T-helper 22 cell (primary cell): Measurements from ENCODE around the gene PLCL2.
"Not testable (repeated sequence)": the region's sequence is repeated elsewhere in the genome, so short reads cannot be mapped to it uniquely, and the experiment has no call there.

ENCODE experiments used
- DNase-seq: peaks from one replicate; pipeline ENCODE4 v3.0.0-alpha.2; 2020; ENCODE audit warnings: low read depth

Gene PLCL2

DNA sequence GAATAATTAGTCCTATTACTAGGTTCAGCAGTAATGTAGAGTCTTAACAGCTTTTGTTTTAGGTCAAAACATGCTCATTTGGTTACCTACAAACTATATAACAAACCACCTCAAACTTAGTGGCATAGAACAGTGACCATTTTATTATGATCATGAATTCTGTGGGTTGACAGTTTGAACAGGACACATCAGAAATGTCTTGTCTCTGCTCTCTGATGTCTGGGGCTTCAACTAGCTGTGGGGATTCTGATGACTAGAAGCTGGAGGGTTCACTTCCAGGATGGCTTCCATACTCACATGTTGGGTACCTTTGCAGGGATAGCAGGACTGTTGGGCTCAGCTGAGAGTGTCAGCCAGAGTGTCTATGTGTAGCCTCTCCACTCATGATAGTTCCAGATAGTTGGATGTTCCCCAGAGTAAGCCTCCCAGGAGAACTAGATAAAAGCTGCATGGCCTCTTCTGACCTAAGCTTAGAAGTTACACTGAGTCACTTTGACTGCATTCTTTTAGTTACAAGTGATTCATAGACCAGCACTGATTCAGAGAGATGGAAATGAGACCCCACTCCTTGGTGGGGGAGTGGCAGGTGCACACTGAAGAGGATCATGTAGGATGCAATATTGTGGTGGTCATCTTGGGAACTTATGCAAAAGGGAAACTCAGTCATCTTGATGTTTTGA, 32.6 kb downstream of the PLCL2 start:
- no peak for DNase-seq

DNA sequence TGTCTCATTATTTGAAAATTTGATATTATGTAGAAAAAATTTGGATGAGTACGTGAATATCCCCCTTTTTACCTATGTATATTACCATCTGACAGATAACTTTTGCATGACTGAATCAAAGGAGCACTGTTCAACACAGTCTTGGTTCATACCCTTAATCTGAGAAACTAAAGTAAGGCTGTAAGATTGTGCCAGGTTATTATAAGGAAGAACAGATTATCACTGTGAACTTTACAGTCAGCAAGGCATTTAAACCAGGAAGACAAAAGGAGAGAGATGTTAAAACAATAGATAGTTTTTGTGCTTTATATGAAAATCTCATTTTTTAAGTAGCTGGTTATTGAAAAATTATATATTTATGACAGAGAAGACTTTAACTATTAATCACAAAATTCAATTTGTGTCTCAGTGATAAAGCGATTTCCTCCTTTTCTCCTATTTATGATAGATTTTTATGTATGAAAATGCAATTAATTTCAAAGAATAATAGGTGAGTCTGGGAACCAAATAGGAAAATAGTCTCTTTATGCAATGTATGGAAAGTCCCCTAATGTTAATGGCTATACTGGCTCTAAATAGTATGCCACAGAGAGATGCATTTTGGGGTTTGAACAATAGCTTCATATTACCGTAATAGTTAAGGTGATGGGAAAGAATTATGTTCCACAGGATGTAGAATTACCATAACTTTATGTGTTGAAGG, 33.4 kb downstream of the PLCL2 start:
- DNase-seq, result no peak

DNA sequence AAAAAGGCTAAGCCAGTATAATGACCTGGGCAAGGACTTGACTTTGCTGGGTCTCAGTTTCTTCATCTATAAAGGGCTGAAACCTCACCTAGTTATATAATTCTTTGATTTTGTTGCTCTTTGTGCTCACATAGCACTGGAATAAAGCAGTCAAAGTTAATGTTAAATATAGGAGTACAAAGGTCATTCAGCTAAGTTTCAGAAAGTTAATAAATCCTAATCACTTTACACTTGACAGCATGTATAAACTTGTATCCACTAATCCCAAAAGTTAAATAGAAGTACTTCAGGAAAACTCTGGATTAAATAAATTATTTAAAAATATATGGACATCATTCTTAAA, 33.9 kb downstream of the PLCL2 start:
- no peak for DNase-seq

DNA sequence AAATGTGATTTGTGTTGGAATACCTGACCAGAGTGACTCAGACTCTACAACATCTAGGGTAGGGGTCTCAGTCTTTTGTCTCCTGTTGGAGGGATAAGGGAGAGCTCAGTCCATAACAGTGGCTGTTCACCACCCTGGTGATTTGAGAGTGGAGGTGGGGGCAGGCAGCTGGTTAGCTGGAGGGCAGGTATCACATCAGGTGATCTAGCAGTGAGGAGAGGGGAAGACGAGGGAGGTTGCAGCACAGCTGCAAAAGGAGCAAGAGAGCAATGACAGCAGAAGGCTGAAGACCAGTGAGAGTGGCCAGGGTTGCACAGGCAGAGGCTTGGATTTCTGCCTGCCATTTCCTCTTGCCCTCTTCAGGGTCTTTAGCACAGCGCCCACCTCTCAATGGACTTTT, 38.4 kb downstream of the PLCL2 start:
- DNase-seq, result no peak

DNA sequence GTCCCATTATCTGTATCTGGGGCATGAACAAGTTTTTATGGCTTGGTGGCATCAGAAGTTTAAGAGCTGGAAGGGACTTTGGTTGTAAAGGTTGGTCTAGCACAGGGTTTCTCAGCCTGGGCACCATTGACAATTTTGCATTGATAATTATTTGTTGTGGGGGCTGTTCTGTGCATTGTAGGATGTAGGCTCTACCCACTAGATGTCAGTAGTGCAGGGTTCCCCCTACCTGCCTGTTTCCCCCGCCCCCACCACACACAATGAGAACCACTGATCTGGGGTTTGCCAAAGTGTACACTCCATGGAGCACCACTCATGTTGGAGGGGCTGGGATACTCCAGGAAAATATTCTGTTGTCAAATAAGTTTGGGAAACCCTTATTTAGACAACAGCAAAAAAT, 42.7 kb downstream of the PLCL2 start:
- DNase-seq, result no peak

GRCh38 chr3:16928386-16929132, 43.8 kb downstream of the PLCL2 start:
- DNase-seq, result no peak

DNA sequence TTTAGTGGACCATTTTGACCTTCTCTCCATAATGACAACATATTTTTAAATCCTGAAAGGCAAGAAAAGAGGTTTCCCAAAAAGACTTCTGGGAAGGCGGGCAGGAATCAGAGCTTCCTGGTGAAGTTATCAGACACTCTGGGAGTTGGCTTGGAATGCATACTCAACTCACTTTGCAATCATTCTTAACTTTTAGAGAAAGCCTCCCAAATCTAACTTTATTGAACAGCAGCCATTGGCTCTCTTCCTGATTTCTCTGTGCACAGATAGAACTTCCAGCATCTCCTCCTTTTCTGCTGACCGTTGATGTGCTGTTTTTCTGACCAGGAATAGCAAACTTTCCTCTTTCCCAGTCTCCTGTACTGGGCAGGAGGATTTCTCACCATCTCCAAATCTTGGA, 44.6 kb downstream of the PLCL2 start:
- no peak for DNase-seq

- DNase-seq, result no peak
Observed at GRCh38 chr3:16932877-16933276, 48.1 kb downstream of the PLCL2 start.

GRCh38 chr3:16935781-16936180, 51.0 kb downstream of the PLCL2 start:
- no peak for DNase-seq

- DNase-seq, result no peak
Observed at GRCh38 chr3:16936233-16936632, 51.5 kb downstream of the PLCL2 start.

DNA sequence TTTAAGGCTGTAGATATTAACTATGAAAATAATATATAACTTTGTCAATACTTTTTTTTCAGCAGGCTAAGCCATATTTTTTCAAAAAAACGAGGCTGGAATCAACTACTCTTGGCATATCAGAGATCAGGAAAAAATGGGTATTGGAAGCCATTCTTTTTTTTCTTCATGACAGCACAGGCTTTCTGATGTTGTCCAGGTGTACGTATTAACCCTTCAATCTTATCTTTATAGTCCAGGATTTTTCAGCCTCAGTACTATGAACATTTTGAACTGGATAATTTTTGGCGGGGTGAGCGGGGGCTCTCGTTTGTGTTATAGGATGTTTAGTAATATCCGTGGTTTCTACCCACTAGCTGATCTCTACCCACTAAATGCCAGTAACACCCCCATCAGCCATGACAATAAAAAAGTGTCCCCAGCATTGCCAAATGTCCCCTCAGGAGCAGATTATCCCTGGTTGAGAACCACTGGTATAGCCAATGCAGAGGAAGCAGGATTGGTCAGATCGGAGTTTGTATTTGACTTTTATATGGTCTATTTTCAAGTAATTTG, 52.0 kb downstream of the PLCL2 start:
- no peak for DNase-seq

DNA sequence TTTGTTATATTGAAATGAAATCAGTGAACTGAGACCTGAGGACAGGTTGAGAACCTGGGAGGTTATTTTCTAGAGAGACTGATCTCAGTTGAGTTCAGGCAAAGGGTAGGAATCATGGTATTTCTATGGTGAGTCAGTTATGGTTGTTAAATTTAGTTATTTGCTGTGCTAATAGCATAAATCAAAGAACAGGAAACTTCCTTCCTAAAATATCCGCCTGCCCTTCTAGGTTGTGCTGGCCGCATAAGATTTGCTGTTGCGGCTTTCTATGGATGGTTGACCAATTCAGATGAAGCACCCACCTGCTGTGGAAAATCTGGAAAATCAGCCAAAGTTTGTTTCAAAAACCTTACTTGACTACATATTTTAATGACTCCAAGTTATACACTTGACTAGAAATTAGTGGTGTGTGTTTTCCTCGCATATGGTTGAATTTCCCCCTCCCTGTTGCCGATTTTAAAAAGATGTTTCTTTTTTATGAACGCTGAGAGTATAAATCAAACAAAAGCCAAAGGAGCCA, 52.6 kb downstream of the PLCL2 start:
- DNase-seq, result no peak

GRCh38 chr3:16940769-16941700, 56.3 kb downstream of the PLCL2 start:
- no peak for DNase-seq

DNA sequence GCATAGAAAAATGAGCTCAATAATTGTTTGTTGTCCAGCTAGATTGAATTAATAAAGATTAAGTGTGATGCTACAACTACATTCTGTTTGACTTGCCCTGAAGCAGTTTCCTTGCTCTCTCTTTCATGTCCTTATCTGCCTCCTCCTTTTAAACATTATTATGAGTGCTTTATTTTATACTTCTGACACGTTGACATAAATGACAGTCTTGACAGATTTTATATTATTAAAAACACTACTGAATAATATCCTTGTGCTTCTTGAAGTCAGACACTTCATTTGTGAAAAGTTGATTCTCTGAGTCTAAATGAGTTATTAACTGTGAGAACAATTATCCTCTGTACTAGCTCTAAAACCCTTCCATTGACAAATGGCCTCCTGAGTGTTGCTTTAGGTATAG, 58.2 kb downstream of the PLCL2 start:
- no peak for DNase-seq

- DNase-seq, result no peak
Observed at GRCh38 chr3:16943857-16944256, 59.1 kb downstream of the PLCL2 start.

- DNase-seq, result no peak
Observed at GRCh38 chr3:16944356-16944755, 59.6 kb downstream of the PLCL2 start.

- no peak for DNase-seq
Observed at GRCh38 chr3:16945330-16945729, 60.6 kb downstream of the PLCL2 start.

GRCh38 chr3:16950282-16950681, 65.5 kb downstream of the PLCL2 start:
- DNase-seq, result no peak

- DNase-seq, result no peak
Observed at GRCh38 chr3:16950845-16951244, 66.1 kb downstream of the PLCL2 start.

DNA sequence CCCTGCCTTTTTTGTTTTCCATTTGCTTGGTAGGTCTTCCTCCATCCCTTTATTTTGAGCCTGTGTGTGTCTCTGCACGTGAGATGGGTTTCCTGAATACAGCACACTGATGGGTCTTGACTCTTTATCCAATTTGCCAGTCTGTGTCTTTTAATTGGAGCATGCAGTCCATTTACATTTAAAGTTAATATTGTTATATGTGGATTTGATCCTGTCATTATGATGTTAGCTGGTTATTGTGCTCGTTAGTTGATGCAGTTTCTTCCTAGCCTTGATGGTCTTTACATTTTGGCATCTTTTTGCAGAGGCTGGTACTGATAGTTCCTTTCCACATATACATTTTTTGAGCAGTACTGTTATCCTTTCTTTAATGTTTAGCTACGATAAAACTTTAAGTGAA, 73.1 kb downstream of the PLCL2 start:
- DNase-seq, result not testable (repeated sequence)

- no peak for DNase-seq
Observed at GRCh38 chr3:16960125-16960524, 75.4 kb downstream of the PLCL2 start.
